Brain pericyte (primary cell): ENCODE data around the gene MCAT.
A peak's percentile ranks its signal among the peaks of the same experiment; 100 is the strongest.

Experiments
- DNase-seq: peaks from one replicate; pipeline ENCODE4 v3.0.0-alpha.2; 2012; ENCODE audit warnings: low read depth, low spot score

MCAT gene

GRCh38 chr22:43142880-43143562 lies at the start of gene MCAT:
Gene MCAT (minus strand): TSS chr22:43143398. CDS start chr22:43143348, 50 bp downstream.
- peak; percentile 33 for DNase-seq

DNA sequence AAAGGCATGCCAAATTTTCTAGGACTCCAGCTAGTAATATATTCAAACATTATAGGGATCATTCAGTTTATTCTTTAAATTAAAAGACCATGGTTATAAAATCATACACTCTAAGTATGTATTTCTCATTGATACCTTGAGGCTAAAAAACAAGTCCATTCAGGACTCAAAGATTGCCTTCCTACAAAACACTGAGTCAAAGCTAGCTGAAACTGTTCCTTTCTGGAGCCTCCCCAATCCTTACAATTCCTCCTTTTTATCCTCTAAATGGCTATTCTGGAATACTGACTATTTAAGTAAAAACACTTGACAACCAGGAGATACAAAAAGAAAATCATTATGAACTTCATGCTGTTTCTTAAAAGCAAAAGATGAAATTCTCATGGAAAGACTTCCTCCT lies 48.6 kb upstream of the MCAT start:
- no peak for DNase-seq

- DNase-seq = no peak
Measured at GRCh38 chr22:43188829-43189545, 45.8 kb upstream of the MCAT start.

GRCh38 chr22:43187171-43188099 lies 44.2 kb upstream of the MCAT start:
- peak; percentile 75 for DNase-seq

DNA sequence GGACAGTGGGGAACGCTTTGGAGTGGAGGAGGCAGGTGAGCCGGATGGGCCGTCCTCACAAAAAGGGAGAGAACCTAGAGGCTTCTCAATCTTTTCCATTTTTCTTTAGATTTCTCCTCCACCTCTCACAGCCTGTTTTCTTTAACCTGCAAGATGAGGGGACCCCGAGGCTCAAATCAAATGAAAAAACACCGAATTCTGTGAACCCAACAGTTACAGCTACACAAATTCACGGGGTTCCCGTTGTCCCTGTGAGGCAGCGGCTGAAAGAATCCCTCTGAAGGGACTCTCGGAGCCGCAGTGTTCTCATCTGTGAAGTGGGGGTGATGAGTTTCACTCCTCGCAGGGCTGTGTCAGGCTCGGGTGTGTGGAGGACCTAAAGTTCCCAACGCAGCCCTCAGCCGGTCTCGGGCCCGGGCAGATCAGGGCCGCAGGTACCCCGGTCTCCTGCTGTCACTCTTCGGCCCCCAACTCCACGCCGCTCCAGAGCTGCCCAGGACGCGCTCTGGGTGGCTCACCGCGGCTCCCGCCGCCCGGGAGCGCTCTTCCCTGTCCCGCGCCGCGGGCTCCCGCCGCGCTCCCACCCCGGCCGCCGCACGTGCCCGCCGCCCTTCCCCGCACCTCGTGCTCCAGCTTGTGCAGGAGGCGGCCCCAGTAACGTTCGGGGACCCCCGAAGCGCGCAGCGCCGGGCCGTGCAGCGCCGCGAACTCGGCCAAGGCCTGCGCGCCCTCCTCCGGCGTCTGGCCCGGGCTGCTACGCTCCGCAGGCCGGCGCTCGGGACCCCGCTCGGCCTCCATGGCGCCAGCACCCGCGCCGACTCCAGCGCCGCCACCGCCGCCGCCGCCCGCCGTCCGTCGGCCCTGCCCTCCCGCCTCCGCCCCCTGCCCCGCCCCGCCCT lies 43.3 kb upstream of the MCAT start, which contains the start of gene TTLL12:
Gene TTLL12 (minus strand): TSS at position 863 of the 899 bp plus-strand sequence. CDS start 65 bp downstream, at position 798.
- DNase-seq = no peak

- no peak for DNase-seq
Measured at GRCh38 chr22:43185860-43186261, 42.7 kb upstream of the MCAT start.

DNA sequence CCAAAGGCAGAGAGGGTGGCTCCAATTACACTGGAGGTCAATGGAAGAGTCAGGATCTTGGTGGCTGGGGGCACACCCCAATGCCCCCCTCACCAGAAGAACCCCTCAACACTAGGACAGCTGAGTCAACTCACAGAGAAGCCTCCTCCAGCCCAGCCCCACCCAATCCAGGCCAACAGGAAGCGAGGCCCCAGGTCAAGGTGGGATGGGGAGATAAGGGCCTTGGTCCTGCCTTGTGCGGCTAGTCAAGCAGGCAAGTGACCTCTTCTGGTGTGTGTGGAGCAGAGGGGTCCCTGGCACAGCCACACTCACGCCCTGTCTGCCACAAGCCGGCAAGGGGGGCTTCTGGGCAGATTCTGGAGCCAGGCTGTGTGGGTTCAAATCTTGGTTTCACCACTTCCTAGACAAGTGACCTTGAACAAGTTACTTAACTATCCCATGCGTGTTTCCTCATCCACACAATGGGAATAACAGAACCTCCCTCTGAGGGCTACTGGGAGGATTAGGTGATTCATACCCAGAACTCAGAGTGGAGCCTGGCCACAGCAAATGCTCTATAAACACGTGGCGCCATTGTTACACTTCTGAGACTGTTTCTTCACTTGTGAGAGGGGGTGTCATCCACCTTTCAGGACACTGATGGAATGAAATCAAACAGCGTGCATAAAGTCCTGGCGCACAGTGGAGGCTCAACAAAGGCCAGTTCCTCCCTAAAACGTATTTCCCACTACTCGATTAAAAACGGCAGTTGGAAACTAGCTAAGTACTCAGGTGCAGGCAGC lies 40.5 kb upstream of the MCAT start:
- no peak for DNase-seq

DNA sequence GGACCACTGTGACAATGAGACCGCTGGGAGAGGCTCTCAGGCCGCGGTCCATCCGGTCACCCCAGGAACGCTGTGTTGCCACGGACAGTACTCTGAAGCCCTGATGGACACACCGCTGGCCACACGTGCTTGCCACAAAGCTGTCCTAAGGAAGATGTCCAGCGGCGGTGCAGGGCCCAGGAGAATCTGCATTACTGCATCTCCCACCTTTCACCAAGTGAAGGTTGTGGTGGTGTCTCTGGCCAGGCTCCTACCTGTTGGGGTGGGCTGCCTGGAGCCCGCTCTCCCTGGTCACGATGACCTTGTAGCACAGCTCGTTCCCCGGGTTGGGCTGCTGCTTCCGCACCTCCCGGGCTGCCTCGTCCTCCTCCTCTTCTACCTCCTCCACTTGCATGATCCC lies 39.5 kb upstream of the MCAT start:
- no peak for DNase-seq

- no peak for DNase-seq
Measured at GRCh38 chr22:43182118-43182517, 38.9 kb upstream of the MCAT start.

GRCh38 chr22:43181321-43182076 lies 38.3 kb upstream of the MCAT start:
- DNase-seq = no peak

DNA sequence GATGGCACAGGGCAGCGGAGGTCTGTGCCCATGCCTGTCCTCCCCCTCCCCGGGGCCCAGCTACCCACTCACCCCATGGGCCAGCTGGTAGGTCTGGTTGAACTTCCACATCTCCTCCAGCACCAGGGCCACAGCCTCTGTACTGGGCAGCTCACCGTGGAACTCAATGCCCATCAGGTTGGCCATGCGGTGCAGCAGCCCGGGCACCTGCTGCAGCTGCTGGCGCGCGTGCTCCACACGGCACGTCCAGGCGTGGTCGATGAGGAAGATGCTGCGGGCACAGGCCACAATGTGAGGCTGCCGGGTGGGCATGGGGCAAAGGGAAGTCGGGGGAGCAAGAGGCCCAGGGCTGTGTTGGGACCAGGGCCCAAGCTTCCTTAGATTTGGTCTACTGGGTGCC lies 37.5 kb upstream of the MCAT start:
- no peak for DNase-seq

GRCh38 chr22:43179911-43180195 lies 36.7 kb upstream of the MCAT start:
- no peak for DNase-seq

- DNase-seq = no peak
Measured at GRCh38 chr22:43179146-43179910, 36.1 kb upstream of the MCAT start.

DNA sequence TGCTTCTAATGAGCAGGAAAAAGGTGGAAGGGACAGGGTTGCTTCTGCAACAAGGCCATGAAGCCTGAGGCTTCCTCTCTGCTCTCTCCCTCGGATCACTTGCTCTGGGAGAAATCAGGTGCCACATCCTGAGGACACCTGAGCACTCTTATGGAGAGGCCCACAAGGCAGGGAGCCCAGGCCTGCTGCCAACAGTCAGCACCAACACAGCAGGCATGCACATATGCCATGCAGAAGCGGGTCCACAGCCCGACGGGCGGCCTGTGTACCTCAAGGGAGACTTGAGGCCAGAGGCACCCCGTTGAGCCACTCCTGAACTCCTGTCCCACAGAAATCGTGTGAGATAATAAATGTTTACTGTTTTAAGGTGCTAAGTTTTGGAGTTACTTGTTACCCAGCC lies 34.3 kb upstream of the MCAT start:
- no peak for DNase-seq

GRCh38 chr22:43176090-43176489 lies 32.9 kb upstream of the MCAT start:
- DNase-seq = no peak

- DNase-seq = no peak
Measured at GRCh38 chr22:43174941-43175531, 31.8 kb upstream of the MCAT start.

- DNase-seq = no peak
Measured at GRCh38 chr22:43173976-43174720, 30.9 kb upstream of the MCAT start.

GRCh38 chr22:43173566-43173965 lies 30.4 kb upstream of the MCAT start:
- DNase-seq = no peak
